ENCODE results near the gene FAM222B. TPM values are rescaled to one million over a fixed set of nuclear protein-coding genes. Genes with fewer than 3 reads are reported as not detected.

The FAM222B gene
- total and polyA plus RNA-seq, 9 of the 15 experiments (the other 6 are each of a cell fraction or from before 2014, with no cell fraction given): 4.0 to 34.6 (median 7.5) TPM

DNA sequence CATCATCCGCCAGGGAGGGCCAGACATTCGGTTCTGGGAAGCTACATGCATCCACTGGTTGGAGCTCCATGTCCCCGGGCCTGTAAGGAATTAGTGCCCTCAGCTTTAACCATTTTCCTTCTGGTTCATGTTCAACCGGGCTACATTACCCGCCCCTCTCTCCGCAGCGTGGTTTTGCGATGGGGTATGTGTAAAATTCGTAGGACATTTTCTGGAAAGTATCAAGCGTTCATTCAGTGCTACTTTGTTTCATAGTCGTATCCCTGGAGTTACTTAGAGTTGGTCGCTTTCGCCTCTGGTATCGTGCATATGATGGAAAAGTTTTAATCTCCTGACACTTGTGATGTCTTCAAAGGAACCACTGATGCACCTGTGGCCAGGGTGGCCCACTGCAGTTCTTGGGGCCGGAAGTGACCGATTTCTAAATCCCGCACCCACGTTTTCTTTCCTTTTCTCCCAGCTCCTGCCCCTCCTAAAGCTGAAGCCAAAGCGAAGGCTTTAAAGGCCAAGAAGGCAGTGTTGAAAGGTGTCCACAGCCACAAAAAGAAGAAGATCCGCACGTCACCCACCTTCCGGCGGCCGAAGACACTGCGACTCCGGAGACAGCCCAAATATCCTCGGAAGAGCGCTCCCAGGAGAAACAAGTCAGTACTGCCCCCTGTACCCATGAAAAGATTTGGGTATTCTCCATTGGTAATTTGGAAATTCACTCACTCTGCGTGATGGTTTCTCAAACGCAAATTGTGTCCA is 122.2 kb downstream of the FAM222B start (continued):
- TF ChIP-seq ATF1 (CRISPR knock-in tag; IDR thresholded peaks at IDR 0.05): no peak
- TF ChIP-seq ATF1 (tag; IDR thresholded peaks at IDR 0.05): no peak
- TF ChIP-seq, protein P1, sequence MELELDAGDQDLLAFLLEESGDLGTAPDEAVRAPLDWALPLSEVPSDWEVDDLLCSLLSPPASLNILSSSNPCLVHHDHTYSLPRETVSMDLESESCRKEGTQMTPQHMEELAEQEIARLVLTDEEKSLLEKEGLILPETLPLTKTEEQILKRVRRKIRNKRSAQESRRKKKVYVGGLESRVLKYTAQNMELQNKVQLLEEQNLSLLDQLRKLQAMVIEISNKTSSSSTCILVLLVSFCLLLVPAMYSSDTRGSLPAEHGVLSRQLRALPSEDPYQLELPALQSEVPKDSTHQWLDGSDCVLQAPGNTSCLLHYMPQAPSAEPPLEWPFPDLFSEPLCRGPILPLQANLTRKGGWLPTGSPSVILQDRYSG (tag; conservative IDR thresholded peaks at IDR 0.05; ENCODE audit: low read depth): no peak
- no peak for TF ChIP-seq EHMT2 (IDR thresholded peaks at IDR 0.05)
- no peak for TF ChIP-seq ZNF778 (CRISPR knock-in tag; IDR thresholded peaks at IDR 0.05)
- TF ChIP-seq, protein P2, sequence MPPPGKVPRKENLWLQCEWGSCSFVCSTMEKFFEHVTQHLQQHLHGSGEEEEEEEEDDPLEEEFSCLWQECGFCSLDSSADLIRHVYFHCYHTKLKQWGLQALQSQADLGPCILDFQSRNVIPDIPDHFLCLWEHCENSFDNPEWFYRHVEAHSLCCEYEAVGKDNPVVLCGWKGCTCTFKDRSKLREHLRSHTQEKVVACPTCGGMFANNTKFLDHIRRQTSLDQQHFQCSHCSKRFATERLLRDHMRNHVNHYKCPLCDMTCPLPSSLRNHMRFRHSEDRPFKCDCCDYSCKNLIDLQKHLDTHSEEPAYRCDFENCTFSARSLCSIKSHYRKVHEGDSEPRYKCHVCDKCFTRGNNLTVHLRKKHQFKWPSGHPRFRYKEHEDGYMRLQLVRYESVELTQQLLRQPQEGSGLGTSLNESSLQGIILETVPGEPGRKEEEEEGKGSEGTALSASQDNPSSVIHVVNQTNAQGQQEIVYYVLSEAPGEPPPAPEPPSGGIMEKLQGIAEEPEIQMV (tag; conservative IDR thresholded peaks at IDR 0.05; ENCODE audit: low read depth): no peak
- TF ChIP-seq, protein P3, sequence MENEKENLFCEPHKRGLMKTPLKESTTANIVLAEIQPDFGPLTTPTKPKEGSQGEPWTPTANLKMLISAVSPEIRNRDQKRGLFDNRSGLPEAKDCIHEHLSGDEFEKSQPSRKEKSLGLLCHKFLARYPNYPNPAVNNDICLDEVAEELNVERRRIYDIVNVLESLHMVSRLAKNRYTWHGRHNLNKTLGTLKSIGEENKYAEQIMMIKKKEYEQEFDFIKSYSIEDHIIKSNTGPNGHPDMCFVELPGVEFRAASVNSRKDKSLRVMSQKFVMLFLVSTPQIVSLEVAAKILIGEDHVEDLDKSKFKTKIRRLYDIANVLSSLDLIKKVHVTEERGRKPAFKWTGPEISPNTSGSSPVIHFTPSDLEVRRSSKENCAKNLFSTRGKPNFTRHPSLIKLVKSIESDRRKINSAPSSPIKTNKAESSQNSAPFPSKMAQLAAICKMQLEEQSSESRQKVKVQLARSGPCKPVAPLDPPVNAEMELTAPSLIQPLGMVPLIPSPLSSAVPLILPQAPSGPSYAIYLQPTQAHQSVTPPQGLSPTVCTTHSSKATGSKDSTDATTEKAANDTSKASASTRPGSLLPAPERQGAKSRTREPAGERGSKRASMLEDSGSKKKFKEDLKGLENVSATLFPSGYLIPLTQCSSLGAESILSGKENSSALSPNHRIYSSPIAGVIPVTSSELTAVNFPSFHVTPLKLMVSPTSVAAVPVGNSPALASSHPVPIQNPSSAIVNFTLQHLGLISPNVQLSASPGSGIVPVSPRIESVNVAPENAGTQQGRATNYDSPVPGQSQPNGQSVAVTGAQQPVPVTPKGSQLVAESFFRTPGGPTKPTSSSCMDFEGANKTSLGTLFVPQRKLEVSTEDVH (IDR thresholded peaks at IDR 0.05; ENCODE audit: low read depth, partially characterized antibody): no peak
- TF ChIP-seq, protein P4, sequence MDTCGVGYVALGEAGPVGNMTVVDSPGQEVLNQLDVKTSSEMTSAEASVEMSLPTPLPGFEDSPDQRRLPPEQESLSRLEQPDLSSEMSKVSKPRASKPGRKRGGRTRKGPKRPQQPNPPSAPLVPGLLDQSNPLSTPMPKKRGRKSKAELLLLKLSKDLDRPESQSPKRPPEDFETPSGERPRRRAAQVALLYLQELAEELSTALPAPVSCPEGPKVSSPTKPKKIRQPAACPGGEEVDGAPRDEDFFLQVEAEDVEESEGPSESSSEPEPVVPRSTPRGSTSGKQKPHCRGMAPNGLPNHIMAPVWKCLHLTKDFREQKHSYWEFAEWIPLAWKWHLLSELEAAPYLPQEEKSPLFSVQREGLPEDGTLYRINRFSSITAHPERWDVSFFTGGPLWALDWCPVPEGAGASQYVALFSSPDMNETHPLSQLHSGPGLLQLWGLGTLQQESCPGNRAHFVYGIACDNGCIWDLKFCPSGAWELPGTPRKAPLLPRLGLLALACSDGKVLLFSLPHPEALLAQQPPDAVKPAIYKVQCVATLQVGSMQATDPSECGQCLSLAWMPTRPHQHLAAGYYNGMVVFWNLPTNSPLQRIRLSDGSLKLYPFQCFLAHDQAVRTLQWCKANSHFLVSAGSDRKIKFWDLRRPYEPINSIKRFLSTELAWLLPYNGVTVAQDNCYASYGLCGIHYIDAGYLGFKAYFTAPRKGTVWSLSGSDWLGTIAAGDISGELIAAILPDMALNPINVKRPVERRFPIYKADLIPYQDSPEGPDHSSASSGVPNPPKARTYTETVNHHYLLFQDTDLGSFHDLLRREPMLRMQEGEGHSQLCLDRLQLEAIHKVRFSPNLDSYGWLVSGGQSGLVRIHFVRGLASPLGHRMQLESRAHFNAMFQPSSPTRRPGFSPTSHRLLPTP (IDR thresholded peaks at IDR 0.05; ENCODE audit: borderline replicate concordance, extremely low read depth, insufficient read length): no peak
- TF ChIP-seq ZNF146 (CRISPR knock-in tag; IDR thresholded peaks at IDR 0.05; ENCODE audit: unreplicated experiment): no peak
- TF ChIP-seq, protein P5, sequence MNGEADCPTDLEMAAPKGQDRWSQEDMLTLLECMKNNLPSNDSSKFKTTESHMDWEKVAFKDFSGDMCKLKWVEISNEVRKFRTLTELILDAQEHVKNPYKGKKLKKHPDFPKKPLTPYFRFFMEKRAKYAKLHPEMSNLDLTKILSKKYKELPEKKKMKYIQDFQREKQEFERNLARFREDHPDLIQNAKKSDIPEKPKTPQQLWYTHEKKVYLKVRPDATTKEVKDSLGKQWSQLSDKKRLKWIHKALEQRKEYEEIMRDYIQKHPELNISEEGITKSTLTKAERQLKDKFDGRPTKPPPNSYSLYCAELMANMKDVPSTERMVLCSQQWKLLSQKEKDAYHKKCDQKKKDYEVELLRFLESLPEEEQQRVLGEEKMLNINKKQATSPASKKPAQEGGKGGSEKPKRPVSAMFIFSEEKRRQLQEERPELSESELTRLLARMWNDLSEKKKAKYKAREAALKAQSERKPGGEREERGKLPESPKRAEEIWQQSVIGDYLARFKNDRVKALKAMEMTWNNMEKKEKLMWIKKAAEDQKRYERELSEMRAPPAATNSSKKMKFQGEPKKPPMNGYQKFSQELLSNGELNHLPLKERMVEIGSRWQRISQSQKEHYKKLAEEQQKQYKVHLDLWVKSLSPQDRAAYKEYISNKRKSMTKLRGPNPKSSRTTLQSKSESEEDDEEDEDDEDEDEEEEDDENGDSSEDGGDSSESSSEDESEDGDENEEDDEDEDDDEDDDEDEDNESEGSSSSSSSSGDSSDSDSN (IDR thresholded peaks at IDR 0.05; ENCODE audit: borderline replicate concordance in 1 of 2, low read depth in 2 of 2, low read length in 2 of 2): no peak
- TF ChIP-seq MTA2 (IDR thresholded peaks at IDR 0.05; ENCODE audit: low read depth): no peak
- TF ChIP-seq, protein P6, sequence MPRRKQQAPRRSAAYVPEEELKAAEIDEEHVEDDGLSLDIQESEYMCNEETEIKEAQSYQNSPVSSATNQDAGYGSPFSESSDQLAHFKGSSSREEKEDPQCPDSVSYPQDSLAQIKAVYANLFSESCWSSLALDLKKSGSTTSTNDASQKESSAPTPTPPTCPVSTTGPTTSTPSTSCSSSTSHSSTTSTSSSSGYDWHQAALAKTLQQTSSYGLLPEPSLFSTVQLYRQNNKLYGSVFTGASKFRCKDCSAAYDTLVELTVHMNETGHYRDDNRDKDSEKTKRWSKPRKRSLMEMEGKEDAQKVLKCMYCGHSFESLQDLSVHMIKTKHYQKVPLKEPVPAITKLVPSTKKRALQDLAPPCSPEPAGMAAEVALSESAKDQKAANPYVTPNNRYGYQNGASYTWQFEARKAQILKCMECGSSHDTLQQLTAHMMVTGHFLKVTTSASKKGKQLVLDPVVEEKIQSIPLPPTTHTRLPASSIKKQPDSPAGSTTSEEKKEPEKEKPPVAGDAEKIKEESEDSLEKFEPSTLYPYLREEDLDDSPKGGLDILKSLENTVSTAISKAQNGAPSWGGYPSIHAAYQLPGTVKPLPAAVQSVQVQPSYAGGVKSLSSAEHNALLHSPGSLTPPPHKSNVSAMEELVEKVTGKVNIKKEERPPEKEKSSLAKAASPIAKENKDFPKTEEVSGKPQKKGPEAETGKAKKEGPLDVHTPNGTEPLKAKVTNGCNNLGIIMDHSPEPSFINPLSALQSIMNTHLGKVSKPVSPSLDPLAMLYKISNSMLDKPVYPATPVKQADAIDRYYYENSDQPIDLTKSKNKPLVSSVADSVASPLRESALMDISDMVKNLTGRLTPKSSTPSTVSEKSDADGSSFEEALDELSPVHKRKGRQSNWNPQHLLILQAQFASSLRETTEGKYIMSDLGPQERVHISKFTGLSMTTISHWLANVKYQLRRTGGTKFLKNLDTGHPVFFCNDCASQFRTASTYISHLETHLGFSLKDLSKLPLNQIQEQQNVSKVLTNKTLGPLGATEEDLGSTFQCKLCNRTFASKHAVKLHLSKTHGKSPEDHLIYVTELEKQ (CRISPR knock-in tag; IDR thresholded peaks at IDR 0.05): no peak

Data from K562 (cell line).